Panc1 (cell line): ENCODE results near the gene GSG1.

ENCODE experiments used
- POLR2AphosphoS5 ChIP-seq: IDR thresholded peaks from 2 replicates; pipeline ENCODE4 v1.6.1; 2012; ENCODE audit warnings: mild to moderate bottlenecking, low read depth, low read length, moderate library complexity
- SIN3A ChIP-seq: IDR thresholded peaks from 2 replicates; pipeline ENCODE4 v1.6.1; 2012; ENCODE audit warnings: low read depth, mild to moderate bottlenecking, low read length, moderate library complexity, borderline replicate concordance; ENCODE audit not compliant: insufficient read depth
- TCF7L2 ChIP-seq: IDR thresholded peaks from 2 replicates; pipeline ENCODE4 v1.6.1; 2011; ENCODE audit warnings: mild to moderate bottlenecking, low read depth, low read length, inconsistent platforms
- TF ChIP-seq, protein P1 (sequence below): fragments of 450-650 bp; IDR thresholded peaks from 2 replicates; pipeline ENCODE4 v1.5.1; 2017; ENCODE audit warnings: mild to moderate bottlenecking
- TF ChIP-seq, protein P2 (sequence below), 2 experiments: IDR thresholded peaks; 2 replicates each; pipeline ENCODE4 v1.6.1; 2011 to 2012; ENCODE audit warnings: low read depth in 2 of 2, control low read depth in 1 of 2, low read length in 1 of 2, mild to moderate bottlenecking in 1 of 2, moderate library complexity in 1 of 2; ENCODE audit not compliant: insufficient read depth in 1 of 2

DNA sequence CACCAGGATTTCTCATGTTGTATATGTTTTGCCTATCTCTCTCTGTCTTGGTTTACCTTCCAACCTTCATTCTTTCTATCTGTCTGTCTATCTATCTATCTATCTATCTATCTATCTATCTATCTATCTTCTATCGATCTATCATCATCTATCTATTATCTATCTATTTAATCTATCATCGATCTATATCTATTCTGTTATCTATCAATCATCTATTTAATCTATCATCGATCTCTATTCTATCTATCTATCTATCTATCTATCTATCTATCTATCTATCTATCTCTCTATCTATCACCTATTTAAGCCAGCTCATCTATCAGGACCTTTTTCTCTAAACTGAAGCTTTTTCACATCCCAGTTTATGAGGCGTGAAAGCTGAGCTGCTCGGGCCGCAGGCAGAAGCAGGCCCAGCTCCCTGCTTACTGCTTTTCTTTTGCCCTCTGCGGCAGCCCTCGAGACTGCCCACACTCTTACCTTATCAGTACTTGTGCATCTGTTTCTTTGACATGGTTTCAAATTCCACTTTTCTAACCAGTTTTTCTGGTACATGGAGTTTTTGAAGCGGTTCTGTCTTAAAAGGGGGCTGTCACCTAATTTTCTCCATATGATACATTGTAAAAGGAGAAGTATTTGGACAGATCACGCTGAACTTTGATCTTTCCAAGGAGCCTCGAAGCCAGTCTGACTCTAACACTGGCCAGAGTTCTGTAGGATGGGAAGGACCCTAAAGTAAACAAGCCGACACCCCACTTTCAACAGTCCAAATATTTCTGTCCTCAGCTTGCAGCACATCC lies 44.4 kb upstream of the GSG1 start:
- TF ChIP-seq, protein P1, sequence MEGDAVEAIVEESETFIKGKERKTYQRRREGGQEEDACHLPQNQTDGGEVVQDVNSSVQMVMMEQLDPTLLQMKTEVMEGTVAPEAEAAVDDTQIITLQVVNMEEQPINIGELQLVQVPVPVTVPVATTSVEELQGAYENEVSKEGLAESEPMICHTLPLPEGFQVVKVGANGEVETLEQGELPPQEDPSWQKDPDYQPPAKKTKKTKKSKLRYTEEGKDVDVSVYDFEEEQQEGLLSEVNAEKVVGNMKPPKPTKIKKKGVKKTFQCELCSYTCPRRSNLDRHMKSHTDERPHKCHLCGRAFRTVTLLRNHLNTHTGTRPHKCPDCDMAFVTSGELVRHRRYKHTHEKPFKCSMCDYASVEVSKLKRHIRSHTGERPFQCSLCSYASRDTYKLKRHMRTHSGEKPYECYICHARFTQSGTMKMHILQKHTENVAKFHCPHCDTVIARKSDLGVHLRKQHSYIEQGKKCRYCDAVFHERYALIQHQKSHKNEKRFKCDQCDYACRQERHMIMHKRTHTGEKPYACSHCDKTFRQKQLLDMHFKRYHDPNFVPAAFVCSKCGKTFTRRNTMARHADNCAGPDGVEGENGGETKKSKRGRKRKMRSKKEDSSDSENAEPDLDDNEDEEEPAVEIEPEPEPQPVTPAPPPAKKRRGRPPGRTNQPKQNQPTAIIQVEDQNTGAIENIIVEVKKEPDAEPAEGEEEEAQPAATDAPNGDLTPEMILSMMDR, result no peak
- TF ChIP-seq POLR2AphosphoS5 (no peak), TCF7L2 (no peak), SIN3A (no peak)
- TF ChIP-seq, protein P2, sequence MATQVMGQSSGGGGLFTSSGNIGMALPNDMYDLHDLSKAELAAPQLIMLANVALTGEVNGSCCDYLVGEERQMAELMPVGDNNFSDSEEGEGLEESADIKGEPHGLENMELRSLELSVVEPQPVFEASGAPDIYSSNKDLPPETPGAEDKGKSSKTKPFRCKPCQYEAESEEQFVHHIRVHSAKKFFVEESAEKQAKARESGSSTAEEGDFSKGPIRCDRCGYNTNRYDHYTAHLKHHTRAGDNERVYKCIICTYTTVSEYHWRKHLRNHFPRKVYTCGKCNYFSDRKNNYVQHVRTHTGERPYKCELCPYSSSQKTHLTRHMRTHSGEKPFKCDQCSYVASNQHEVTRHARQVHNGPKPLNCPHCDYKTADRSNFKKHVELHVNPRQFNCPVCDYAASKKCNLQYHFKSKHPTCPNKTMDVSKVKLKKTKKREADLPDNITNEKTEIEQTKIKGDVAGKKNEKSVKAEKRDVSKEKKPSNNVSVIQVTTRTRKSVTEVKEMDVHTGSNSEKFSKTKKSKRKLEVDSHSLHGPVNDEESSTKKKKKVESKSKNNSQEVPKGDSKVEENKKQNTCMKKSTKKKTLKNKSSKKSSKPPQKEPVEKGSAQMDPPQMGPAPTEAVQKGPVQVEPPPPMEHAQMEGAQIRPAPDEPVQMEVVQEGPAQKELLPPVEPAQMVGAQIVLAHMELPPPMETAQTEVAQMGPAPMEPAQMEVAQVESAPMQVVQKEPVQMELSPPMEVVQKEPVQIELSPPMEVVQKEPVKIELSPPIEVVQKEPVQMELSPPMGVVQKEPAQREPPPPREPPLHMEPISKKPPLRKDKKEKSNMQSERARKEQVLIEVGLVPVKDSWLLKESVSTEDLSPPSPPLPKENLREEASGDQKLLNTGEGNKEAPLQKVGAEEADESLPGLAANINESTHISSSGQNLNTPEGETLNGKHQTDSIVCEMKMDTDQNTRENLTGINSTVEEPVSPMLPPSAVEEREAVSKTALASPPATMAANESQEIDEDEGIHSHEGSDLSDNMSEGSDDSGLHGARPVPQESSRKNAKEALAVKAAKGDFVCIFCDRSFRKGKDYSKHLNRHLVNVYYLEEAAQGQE (IDR thresholded peaks at IDR 0.05; ENCODE audit: insufficient read depth in 1 of 2, low read depth in 2 of 2, low read length in 1 of 2), result no peak
